ENCODE measurements around the gene PPP1R8.

GRCh38 chr1:27816921-27817630, 13.5 kb upstream of the PPP1R8 start:
- TF ChIP-seq POLR2A (IDR thresholded peaks at IDR 0.05), result no peak
- TF ChIP-seq CTCF (IDR thresholded peaks at IDR 0.05), result no peak
